Fibroblast of the conjunctiva (primary cell): ENCODE measurements around the gene WASF3.
"Not testable (repeated sequence)": the region's sequence is repeated elsewhere in the genome, so short reads cannot be mapped to it uniquely, and the experiment has no call there.

ENCODE experiments used
- DNase-seq: peaks from one replicate; pipeline ENCODE4 v3.0.0-alpha.2; 2010; ENCODE audit warnings: low read depth

The WASF3 gene

DNA sequence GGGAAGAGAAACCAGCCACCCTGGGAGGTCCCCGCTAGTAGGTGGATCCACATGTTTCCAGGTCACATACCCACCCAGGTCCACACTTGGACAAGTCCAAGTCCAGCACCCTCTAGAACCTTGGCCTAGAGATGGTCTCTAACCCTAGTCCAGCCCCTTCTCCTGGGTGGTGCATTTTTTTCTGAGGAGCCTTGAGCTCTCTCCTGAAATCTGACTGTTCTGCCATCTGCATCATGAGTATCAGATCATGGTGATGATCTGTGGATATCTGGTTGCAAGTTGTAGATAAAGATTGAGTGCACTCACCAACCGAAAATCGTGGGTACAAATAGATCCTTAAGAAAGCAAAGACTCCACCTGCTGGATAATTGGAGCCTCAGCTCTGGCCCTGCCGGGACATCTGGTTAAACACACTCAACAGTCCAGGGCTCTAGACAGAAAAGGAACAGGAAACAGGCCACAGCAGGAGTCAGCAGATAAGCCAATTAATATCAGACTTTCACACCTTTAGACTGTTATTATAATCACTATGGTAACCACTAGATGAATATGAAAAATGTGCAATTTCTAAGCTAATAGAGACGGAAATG, 162.0 kb downstream of the WASF3 start:
- no peak for DNase-seq

DNA sequence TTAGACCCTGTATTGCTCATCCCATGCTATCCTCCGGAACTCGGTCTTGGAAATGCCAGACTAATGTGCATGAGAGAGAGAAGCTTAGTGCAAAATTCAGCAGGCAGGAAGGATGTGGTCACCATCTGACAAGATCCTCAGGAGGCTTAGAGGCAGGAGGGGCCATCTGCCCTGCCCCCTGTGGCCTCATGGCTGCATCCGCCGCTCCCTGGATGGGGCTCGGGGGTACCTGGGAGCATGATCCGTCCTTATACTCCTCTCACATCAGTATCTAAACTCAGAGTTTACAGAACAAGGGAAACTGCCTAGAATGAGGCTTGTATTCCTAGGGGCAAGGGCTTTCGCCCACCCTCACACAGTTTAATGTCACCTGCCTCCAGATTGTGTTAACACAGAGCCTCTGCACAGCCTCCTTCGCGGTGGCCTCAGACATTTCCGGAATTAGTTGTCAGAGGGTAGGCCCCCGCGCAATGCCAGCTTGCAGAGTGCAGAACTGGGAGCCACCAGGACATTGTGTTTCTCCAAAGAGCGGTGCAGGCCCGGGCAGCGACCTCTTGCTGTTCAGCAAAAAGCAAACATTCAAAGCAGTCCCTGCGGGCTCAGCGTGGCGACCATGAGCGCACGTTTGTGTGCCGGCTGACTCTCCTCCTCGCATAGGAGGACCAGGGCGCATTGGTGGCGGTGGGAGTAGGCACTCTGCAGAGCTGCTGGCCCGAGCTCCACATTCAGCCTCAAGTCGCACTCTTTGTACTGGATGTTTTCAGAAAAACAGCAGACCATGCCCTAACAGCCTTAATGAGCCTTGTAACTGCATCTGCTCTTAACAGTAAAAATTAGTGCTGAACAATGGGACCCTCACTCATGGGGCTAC, 164.0 kb downstream of the WASF3 start:
- DNase-seq: no peak

DNA sequence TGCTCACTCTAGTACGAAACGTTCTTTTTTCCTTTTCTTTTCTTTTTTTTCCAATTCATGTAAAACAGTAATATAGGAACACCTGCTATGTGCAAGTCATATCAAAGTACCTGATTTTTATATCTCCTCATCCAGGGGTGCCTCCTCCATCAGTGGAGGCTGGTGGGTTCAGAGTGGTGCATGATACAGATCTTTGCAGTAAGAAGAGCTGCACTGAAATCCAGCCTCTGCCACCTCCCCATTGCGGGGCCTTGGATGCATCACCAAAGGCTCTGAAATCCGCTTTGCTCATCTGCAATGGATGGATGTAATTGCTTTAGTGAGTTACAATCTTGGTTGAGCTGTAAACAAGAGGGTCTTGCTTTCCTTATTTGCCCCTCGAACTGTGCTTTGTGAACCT, 164.8 kb downstream of the WASF3 start:
- no peak for DNase-seq

DNA sequence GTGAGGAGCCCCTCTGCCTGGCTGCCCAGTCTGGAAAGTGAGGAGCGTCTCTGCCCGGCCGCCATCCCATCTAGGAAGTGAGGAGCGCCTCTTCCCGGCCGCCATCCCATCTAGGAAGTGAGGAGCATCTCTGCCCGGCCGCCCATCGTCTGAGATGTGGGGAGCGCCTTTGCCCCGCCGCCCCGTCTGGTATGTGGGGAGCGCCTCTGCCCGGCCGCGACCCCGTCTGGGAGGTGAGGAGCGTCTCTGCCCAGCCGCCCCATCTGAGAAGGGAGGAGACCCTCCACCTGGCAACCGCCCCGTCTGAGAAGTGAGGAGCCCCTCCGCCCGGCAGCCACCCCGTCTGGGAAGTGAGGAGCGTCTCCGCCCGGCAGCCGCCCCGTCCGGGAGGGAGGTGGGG, 166.1 kb downstream of the WASF3 start:
- DNase-seq: not testable (repeated sequence)

DNA sequence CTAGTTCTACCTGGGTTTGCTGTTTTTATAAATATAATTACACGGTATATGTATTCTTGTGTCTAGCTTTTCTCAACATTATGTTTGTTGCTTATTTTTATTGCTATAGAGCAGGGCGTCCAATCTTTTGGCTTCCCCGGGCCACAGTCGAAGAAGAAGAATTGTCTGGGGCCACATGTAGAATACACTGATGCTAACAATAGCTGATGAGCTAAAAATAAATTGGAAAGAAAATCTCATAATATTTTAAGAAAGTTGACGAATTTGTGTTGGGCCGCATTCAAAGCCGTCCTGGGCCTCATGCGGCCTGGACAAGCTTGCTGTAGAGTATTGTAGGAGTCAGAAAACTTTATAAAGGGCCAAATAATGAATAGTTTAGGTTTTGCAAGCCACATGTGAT, 169.2 kb downstream of the WASF3 start:
- DNase-seq: no peak

DNA sequence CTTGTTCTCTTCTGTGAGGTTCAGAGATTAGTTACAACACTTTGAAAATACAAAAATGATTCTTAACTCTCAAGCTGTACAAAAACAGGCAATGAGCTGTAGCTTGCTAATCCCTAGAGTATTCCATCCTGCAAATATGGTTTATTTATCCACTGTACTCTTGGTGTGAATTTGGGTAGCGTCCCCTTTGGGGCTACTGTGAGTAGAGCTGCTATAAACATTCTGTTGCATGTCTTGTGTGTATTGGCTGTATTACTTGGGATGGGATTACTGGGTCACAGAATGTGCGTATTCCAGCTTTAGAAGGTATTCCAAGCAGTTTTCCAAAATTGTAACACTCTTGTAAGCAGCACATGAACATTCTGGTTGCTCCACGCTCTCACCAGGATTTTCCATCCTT, 169.6 kb downstream of the WASF3 start:
- no peak for DNase-seq

DNA sequence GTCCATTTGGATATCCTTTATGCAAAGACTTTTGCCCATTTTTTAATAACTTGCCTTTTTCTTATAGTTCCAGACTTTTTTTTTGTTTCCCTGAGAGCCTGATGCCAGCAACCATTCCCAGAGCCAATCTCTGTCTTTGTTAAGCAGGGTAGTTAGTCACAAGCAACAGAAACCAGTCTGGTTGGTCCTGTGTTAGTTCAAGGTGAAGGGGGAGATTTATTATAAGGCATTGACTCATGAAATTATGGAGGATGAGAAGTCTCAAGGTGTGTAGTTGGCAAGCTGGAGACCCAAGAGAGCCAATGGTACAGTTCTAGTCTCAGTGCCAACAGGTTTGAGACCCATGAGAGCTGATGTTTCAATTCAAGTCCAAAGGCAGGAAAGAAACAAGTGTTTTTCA, 170.2 kb downstream of the WASF3 start:
- DNase-seq: no peak

DNA sequence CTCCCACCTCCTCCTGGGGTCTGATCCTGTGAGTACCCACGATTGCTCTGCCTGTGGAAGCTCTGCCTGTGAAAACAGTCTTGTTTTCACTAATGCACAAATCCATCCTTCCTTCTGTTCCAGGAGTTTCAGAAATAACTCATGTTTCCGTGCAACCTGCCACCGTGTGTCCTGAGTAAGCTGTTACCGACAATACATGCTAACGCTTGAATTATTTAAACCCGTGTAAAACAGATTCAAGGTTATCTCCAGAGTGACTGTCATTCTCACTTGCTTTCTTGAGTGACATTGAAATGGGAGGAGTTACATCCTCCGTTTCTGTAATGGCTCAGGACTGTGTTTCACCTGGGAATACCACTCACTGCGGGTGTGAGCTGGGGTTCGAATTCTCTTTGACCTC, 178.2 kb downstream of the WASF3 start:
- DNase-seq: no peak
